Panc1 (cell line): ENCODE results near the gene TTC28.

Experiments
- SIN3A ChIP-seq: IDR thresholded peaks from 2 replicates; pipeline ENCODE4 v1.6.1; 2012; ENCODE audit warnings: low read depth, mild to moderate bottlenecking, low read length, moderate library complexity, borderline replicate concordance; ENCODE audit not compliant: insufficient read depth
- TF ChIP-seq, protein P1 (sequence below): fragments of 450-650 bp; IDR thresholded peaks from 2 replicates; pipeline ENCODE4 v1.5.1; 2017; ENCODE audit warnings: mild to moderate bottlenecking

DNA sequence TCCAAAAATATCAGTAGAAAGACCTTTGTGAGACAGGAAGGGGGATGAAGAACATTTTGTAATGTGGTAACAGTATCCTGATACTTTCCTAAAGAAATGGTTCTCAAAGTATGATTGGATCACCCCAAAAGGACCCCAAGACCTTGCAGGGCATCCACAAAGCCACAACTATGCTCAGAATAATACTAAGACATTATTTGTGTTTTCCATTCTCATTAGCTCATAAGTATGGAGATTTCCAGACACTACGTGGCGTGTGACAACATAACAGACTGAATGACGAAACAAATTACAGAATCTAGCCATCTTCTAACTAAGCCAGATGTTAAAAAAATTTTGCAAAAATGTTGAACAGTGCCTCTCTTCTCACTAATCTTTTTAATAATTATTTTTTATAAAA is 37.0 kb upstream of the TTC28 start:
- TF ChIP-seq, protein P1, sequence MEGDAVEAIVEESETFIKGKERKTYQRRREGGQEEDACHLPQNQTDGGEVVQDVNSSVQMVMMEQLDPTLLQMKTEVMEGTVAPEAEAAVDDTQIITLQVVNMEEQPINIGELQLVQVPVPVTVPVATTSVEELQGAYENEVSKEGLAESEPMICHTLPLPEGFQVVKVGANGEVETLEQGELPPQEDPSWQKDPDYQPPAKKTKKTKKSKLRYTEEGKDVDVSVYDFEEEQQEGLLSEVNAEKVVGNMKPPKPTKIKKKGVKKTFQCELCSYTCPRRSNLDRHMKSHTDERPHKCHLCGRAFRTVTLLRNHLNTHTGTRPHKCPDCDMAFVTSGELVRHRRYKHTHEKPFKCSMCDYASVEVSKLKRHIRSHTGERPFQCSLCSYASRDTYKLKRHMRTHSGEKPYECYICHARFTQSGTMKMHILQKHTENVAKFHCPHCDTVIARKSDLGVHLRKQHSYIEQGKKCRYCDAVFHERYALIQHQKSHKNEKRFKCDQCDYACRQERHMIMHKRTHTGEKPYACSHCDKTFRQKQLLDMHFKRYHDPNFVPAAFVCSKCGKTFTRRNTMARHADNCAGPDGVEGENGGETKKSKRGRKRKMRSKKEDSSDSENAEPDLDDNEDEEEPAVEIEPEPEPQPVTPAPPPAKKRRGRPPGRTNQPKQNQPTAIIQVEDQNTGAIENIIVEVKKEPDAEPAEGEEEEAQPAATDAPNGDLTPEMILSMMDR: no peak
- no peak for TF ChIP-seq SIN3A
